Panc1 (cell line): ENCODE measurements around the gene MYH10. TPM values are rescaled to one million over a fixed set of nuclear protein-coding genes. Genes with fewer than 3 reads are reported as not detected.

Experiments
- ATAC-seq: fragments of 200-7000 bp; cut with Tn5 transposase; 2 replicates; pipeline ENCODE4 v1.9.1; 2020; ENCODE audit warnings: mild to moderate bottlenecking, moderate library complexity
- BruUV-seq: library from RNA; stranded (reverse); fragments of 400-500 nt; replicated peaks from 2 replicates; lab custom pipeline; 2021; lab: Mats Ljungman, UMichigan
- CTCF ChIA-PET: fragments of 300-600 bp; sonication (Branson Sonifier 250); formaldehyde crosslinking; loops from one replicate; lab custom pipeline; 2022; ENCODE audit warnings: antibody characterized with exemption; lab: Charles Lee
- POLR2A ChIA-PET: fragments of 300-600 bp; sonication (Branson Sonifier 250); formaldehyde crosslinking; loops from one replicate; lab custom pipeline; 2022; ENCODE audit warnings: antibody characterized with exemption; lab: Charles Lee
- DNase-seq: peaks from one replicate; pipeline ENCODE4 v3.0.0-alpha.2; 2010; ENCODE audit warnings: low read depth, low spot score
- H3K27ac ChIP-seq: 2 replicates; pipeline ENCODE4 v1.5.1; 2011; ENCODE audit warnings: mild to moderate bottlenecking, low read length, inconsistent platforms
- H3K27me3 ChIP-seq: fragments of 200-500 bp; sonication (Bioruptor generic); 2 replicates; pipeline ENCODE4 v1.6.0; 2014; ENCODE audit warnings: low read length, inconsistent platforms; ENCODE audit not compliant: control insufficient read depth, insufficient read depth
- H3K36me3 ChIP-seq: fragments of 200-500 bp; sonication (Bioruptor generic); 2 replicates; pipeline ENCODE4 v1.5.1; 2014; ENCODE audit warnings: inconsistent platforms, mild to moderate bottlenecking, low read length, moderate library complexity; ENCODE audit not compliant: control insufficient read depth, insufficient read depth
- H3K4me1 ChIP-seq: 2 replicates; pipeline ENCODE4 v1.5.1; 2011; ENCODE audit warnings: inconsistent platforms, mild to moderate bottlenecking, low read length, moderate library complexity; ENCODE audit not compliant: control insufficient read depth, insufficient read depth
- H3K4me3 ChIP-seq, 2 experiments: 2 replicates each; pipeline ENCODE4 v1.5.1; 2011 to 2012; ENCODE audit warnings: low read depth in 2 of 2, low read length in 2 of 2, mild to moderate bottlenecking in 2 of 2, inconsistent platforms in 1 of 2, moderate library complexity in 1 of 2
- H3K9me3 ChIP-seq: fragments of 200-500 bp; sonication (Bioruptor generic); 2 replicates; pipeline ENCODE4 v1.5.1; 2014; ENCODE audit warnings: low read depth, mild to moderate bottlenecking, inconsistent platforms, low read length, moderate library complexity; ENCODE audit not compliant: control insufficient read depth, insufficient read depth
- CTCF ChIP-seq: fragments of 450-650 bp; IDR thresholded peaks from 2 replicates; pipeline ENCODE4 v1.5.1; 2017; ENCODE audit warnings: mild to moderate bottlenecking
- POLR2AphosphoS5 ChIP-seq: IDR thresholded peaks from 2 replicates; pipeline ENCODE4 v1.6.1; 2012; ENCODE audit warnings: mild to moderate bottlenecking, low read depth, low read length, moderate library complexity
- REST ChIP-seq, 2 experiments: IDR thresholded peaks; 2 replicates each; pipeline ENCODE4 v1.6.1; 2011 to 2012; ENCODE audit warnings: low read depth in 2 of 2, control low read depth in 1 of 2, low read length in 1 of 2, mild to moderate bottlenecking in 1 of 2, moderate library complexity in 1 of 2; ENCODE audit not compliant: insufficient read depth in 1 of 2
- SIN3A ChIP-seq: IDR thresholded peaks from 2 replicates; pipeline ENCODE4 v1.6.1; 2012; ENCODE audit warnings: low read depth, mild to moderate bottlenecking, low read length, moderate library complexity, borderline replicate concordance; ENCODE audit not compliant: insufficient read depth
- TCF7L2 ChIP-seq: IDR thresholded peaks from 2 replicates; pipeline ENCODE4 v1.6.1; 2011; ENCODE audit warnings: mild to moderate bottlenecking, low read depth, low read length, inconsistent platforms
- in situ Hi-C: cut with HindIII; loops from 2 replicates; pipeline ENCODE4 v1.10.0; 2016; ENCODE audit warnings: low sequenced_read_pairs, low pct_unique_long_range_greater_than_20kb
- intact Hi-C: fragments of 100-400 bp; cut with micrococcal nuclease; formaldehyde crosslinking; loops from one replicate; pipeline ENCODE4 v1.10.0; 2022; ENCODE audit not compliant: unreplicated experiment
- total RNA-seq: library from RNA; stranded (reverse); gene quantifications from one replicate; pipeline ENCODE4 v1.2.1, GENCODE V29; 2021; ENCODE audit not compliant: unreplicated experiment

MYH10 gene
- total RNA-seq, 1 experiment from 2014 or later = 36.5 TPM

GRCh38 chr17:8480011-8480976 is 150.2 kb downstream of the MYH10 start:
- Histone ChIP-seq H3K4me1 (no peaks in the 10 kb centered on the region), H3K27ac (no peak overlapping the region), H3K4me3 (no peak overlapping the region), H3K9me3 (no peaks in the 10 kb centered on the region), H3K27me3 (no peaks in the 10 kb centered on the region), H3K36me3 (no peaks in the 10 kb centered on the region; the same call in 1 of the 2 replicates)
- TF ChIP-seq SIN3A (no peak), POLR2AphosphoS5 (no peak), CTCF (no peak), TCF7L2 (no peak), REST (IDR thresholded peaks at IDR 0.05; ENCODE audit: insufficient read depth in 1 of 2, low read depth in 2 of 2, low read length in 1 of 2) (no peak)
- no peak for DNase-seq
- no TSS peak for BruUV-seq
- POLR2A ChIA-PET = no interaction called here
- CTCF ChIA-PET = no interaction called here
- no peak for ATAC-seq
- intact Hi-C loops (no loop called here), in situ Hi-C loops (no loop called here)

- CTCF ChIA-PET = no interaction called here
- H3K4me3 ChIP-seq = no peak overlapping the region
- H3K4me1 ChIP-seq = no peaks in the 10 kb centered on the region
- TF ChIP-seq TCF7L2 (no peak), REST (IDR thresholded peaks at IDR 0.05; ENCODE audit: insufficient read depth in 1 of 2, low read depth in 2 of 2, low read length in 1 of 2) (no peak), CTCF (no peak), SIN3A (no peak), POLR2AphosphoS5 (no peak)
- H3K9me3 ChIP-seq = no peaks in the 10 kb centered on the region
- POLR2A ChIA-PET = no interaction called here
- in situ Hi-C loops (no loop called here), intact Hi-C loops (no loop called here)
- ATAC-seq (no peak), DNase-seq (no peak)
- H3K36me3 ChIP-seq = no peaks in the 10 kb centered on the region; the same call in none of the 2 replicates
- H3K27me3 ChIP-seq = no peaks in the 10 kb centered on the region
- H3K27ac ChIP-seq = no peak overlapping the region
- BruUV-seq = no TSS peak
Observed at GRCh38 chr17:8479431-8479947, 151.0 kb downstream of the MYH10 start.
